Activated effector memory CD4-positive, alpha-beta T cell treated with anti-CD3 and anti-CD28 coated beads, Interleukin-2, amount 50 U/mL, for 16 hours (primary cell): ENCODE results near the gene UNC13D.
"Not testable (repeated sequence)": the region's sequence is repeated elsewhere in the genome, so short reads cannot be mapped to it uniquely, and the experiment has no call there.

Experiments used
- DNase-seq: peaks from one replicate; pipeline ENCODE4 v3.0.0-alpha.2; 2020

Gene UNC13D

GRCh38 chr17:75791254-75791653 lies 53.0 kb downstream of the UNC13D start:
- no peak for DNase-seq

- peak; percentile 97 for DNase-seq
These were observed 59.0 kb downstream of the UNC13D start for GRCh38 chr17:75785016-75785890.

- peak; percentile 98 for DNase-seq
These were observed 59.7 kb downstream of the UNC13D start, which contains the start of gene UNK for GRCh38 chr17:75784473-75785015. Gene UNK, plus strand, starts transcription at chr17:75784806. Its CDS starts 75 bp downstream, at chr17:75784881.

- DNase-seq, result peak; percentile 78
These were observed 60.3 kb downstream of the UNC13D start for GRCh38 chr17:75783803-75784472.

GRCh38 chr17:75783069-75783783 lies 61.0 kb downstream of the UNC13D start:
- no peak for DNase-seq

GRCh38 chr17:75779987-75780889 lies 64.0 kb downstream of the UNC13D start:
- DNase-seq, result no peak

- peak; percentile 96 for DNase-seq
These were observed 64.8 kb downstream of the UNC13D start for GRCh38 chr17:75779250-75779986.

- DNase-seq, result no peak
These were observed 65.3 kb downstream of the UNC13D start for GRCh38 chr17:75778861-75779249.

- not testable (repeated sequence) for DNase-seq
These were observed 65.9 kb downstream of the UNC13D start for GRCh38 chr17:75778066-75778860.

- DNase-seq, result no peak
These were observed 66.8 kb downstream of the UNC13D start for GRCh38 chr17:75777296-75777922.
